ENCODE results near the gene MISP.

Gene MISP

DNA sequence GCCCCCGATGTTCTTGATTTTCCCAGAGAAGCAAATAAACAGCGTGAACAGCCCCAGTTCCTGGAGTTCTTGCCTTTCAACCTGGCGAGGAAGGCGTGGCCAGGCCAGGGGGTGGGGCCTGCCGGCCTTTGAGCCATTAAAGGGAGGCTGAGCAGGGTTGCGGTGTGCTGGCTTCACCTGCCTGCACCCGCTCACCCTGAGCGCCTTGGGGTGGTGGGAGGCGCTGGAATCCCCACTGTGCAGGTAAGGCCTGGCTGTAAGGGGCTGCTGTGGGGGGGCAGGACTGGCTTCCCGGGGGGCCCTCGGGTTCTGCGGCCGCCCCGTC lies 2.7 kb upstream of the MISP start:
- Histone ChIP-seq H3F3A (ENCODE audit: insufficient read depth, low read length) (no peaks in the 10 kb centered on the region), H3K4me1 (ENCODE audit: insufficient read depth, low read length, severe bottlenecking) (no peaks in the 10 kb centered on the region), H3K9me2 (ENCODE audit: low read depth, low read length) (no peaks in the 10 kb centered on the region), H3K9me3 (ENCODE audit: low read length) (no peaks in the 10 kb centered on the region), H3K27ac (ENCODE audit: low read depth, low read length, poor library complexity, severe bottlenecking) (no peak overlapping the region), H4K20me1 (ENCODE audit: insufficient read depth, low read length) (no peaks in the 10 kb centered on the region), H2AFZ (ENCODE audit: low read length) (no peak overlapping the region), H3K9ac (ENCODE audit: low read length) (no peak overlapping the region), H3K27me3 (ENCODE audit: insufficient read depth, low read length) (peaks cover 5% of the 10 kb centered on the region; the same call in 1 of the 2 replicates), H3K79me2 (ENCODE audit: insufficient read depth, low read length) (no peaks in the 10 kb centered on the region), H3K4me3 (ENCODE audit: low read depth, low read length, poor library complexity, severe bottlenecking) (no peak overlapping the region), H3K36me3 (ENCODE audit: insufficient read depth, low read length) (no peaks in the 10 kb centered on the region; the same call in 1 of the 2 replicates), H3K4me2 (ENCODE audit: low read length) (no peak overlapping the region)
- TF ChIP-seq EZH2 (IDR thresholded peaks at IDR 0.05; ENCODE audit: borderline replicate concordance, low read length) = no peak
- TF ChIP-seq, protein P1, sequence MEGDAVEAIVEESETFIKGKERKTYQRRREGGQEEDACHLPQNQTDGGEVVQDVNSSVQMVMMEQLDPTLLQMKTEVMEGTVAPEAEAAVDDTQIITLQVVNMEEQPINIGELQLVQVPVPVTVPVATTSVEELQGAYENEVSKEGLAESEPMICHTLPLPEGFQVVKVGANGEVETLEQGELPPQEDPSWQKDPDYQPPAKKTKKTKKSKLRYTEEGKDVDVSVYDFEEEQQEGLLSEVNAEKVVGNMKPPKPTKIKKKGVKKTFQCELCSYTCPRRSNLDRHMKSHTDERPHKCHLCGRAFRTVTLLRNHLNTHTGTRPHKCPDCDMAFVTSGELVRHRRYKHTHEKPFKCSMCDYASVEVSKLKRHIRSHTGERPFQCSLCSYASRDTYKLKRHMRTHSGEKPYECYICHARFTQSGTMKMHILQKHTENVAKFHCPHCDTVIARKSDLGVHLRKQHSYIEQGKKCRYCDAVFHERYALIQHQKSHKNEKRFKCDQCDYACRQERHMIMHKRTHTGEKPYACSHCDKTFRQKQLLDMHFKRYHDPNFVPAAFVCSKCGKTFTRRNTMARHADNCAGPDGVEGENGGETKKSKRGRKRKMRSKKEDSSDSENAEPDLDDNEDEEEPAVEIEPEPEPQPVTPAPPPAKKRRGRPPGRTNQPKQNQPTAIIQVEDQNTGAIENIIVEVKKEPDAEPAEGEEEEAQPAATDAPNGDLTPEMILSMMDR (IDR thresholded peaks at IDR 0.05; ENCODE audit: low read length) = no peak

DNA sequence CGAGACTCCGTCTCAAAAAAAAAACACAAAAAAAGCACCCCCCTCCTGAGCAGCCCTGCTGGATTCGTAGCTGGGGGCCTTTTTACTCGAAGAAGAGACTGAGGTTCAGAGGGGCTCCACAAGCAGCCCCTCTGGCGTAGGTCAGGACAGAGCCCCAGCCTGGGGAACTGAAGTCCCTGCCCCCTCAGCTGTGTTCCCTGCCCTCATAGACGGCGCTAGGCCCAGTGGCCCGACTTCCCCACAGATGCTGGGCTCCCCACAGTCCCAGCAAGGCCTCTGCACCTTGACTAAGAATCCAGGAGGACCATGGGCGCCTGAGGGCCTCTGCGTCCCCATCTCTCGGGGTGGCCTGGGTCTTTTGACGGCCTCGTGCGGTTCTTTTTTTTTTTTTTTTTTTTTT lies 1.1 kb upstream of the MISP start:
- no peaks in the 10 kb centered on the region for H3K9me3 ChIP-seq (ENCODE audit: low read length)
- 0 out of 2 replicates have a peak, but pooled peaks cover 5% of the 10 kb centered on the region for H3K27me3 ChIP-seq (ENCODE audit: insufficient read depth, low read length)
- no peaks in the 10 kb centered on the region; the same call in 1 of the 2 replicates for H3K36me3 ChIP-seq (ENCODE audit: insufficient read depth, low read length)
- H3K9ac ChIP-seq (ENCODE audit: low read length) = no peak overlapping the region
- no peaks in the 10 kb centered on the region for H3K9me2 ChIP-seq (ENCODE audit: low read depth, low read length)
- no peaks in the 10 kb centered on the region for H3K79me2 ChIP-seq (ENCODE audit: insufficient read depth, low read length)
- no peaks in the 10 kb centered on the region for H3K4me1 ChIP-seq (ENCODE audit: insufficient read depth, low read length, severe bottlenecking)
- no peak overlapping the region for H3K4me3 ChIP-seq (ENCODE audit: low read depth, low read length, poor library complexity, severe bottlenecking)
- no peaks in the 10 kb centered on the region for H4K20me1 ChIP-seq (ENCODE audit: insufficient read depth, low read length)
- no peak overlapping the region for H2AFZ ChIP-seq (ENCODE audit: low read length)
- H3K27ac ChIP-seq (ENCODE audit: low read depth, low read length, poor library complexity, severe bottlenecking) = no peak overlapping the region
- no peak for TF ChIP-seq EZH2 (IDR thresholded peaks at IDR 0.05; ENCODE audit: borderline replicate concordance, low read length)
- TF ChIP-seq, protein P1 (IDR thresholded peaks at IDR 0.05; ENCODE audit: low read length) = no peak
- H3F3A ChIP-seq (ENCODE audit: insufficient read depth, low read length) = no peaks in the 10 kb centered on the region
- H3K4me2 ChIP-seq (ENCODE audit: low read length) = no peak overlapping the region

DNA sequence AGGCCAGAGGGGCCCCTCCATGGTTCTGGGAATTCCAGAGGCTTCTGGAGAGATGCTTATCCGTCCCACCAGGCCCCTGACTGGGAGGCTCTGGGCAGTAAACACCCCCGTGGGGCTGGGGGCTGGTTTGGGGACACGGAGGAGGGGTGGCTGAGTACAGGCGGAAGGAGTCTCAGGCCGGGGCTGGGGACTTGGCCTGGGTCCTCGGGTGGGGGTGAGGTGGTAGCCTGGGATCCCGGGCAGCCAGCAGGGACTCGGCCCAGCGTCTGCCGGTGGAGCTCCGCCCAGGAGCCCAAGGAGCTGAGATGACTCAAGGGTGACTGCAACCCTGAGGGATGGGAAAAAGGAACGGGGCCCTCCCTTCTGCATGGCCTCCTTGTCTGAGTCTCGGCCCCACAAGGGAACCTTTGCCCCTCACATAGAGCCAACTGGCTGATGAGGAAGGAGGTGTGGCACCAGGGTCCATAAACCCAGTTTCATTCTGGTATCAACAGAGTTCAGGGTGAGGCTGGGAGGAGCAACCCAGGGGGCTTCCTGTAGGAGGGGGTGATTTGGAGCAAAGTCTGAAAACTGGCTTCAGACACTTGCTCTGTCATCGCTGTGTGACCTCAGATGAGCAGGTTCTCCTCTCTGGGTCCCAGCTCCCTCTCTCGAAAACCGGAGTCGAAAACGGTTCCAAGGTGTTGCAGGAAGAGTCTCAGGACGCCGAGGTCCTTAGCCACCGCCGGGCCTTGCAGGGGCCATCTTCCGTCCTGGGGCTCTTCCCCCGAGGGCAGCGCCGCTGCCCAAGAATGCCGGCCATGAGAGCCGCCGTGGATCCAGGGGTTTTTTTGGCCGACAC lies 809 bp downstream of the MISP start:
- H3K4me1 ChIP-seq (ENCODE audit: insufficient read depth, low read length, severe bottlenecking) = no peaks in the 10 kb centered on the region
- no peak overlapping the region for H3K4me3 ChIP-seq (ENCODE audit: low read depth, low read length, poor library complexity, severe bottlenecking)
- 0 out of 2 replicates have a peak, but pooled peaks cover 5% of the 10 kb centered on the region for H3K27me3 ChIP-seq (ENCODE audit: insufficient read depth, low read length)
- H3K9me2 ChIP-seq (ENCODE audit: low read depth, low read length) = no peaks in the 10 kb centered on the region
- no peaks in the 10 kb centered on the region for H4K20me1 ChIP-seq (ENCODE audit: insufficient read depth, low read length)
- no peak for TF ChIP-seq EZH2 (IDR thresholded peaks at IDR 0.05; ENCODE audit: borderline replicate concordance, low read length)
- TF ChIP-seq, protein P1 (IDR thresholded peaks at IDR 0.05; ENCODE audit: low read length) = no peak
- H3K4me2 ChIP-seq (ENCODE audit: low read length) = no peak overlapping the region
- no peaks in the 10 kb centered on the region for H3K9me3 ChIP-seq (ENCODE audit: low read length)
- no peak overlapping the region for H3K9ac ChIP-seq (ENCODE audit: low read length)
- no peaks in the 10 kb centered on the region for H3K79me2 ChIP-seq (ENCODE audit: insufficient read depth, low read length)
- no peak overlapping the region for H2AFZ ChIP-seq (ENCODE audit: low read length)
- no peak overlapping the region for H3K27ac ChIP-seq (ENCODE audit: low read depth, low read length, poor library complexity, severe bottlenecking)
- no peaks in the 10 kb centered on the region for H3K36me3 ChIP-seq (ENCODE audit: insufficient read depth, low read length)
- no peaks in the 10 kb centered on the region for H3F3A ChIP-seq (ENCODE audit: insufficient read depth, low read length)

All from OCI-LY1 (cell line).